ENCODE results near the gene LCE5A. TPM values are rescaled to one million over a fixed set of nuclear protein-coding genes. Genes with fewer than 3 reads are reported as not detected.

LCE5A gene
- total RNA-seq, 2 experiments from 2014 or later = not detected

GRCh38 chr1:152537496-152537895, 26.9 kb downstream of the LCE5A start:
- no peaks in the 10 kb centered on the region for H4K20me1 ChIP-seq (ENCODE audit: insufficient read depth, low read length)
- H3K9me2 ChIP-seq (ENCODE audit: insufficient read depth, low read length) = no peaks in the 10 kb centered on the region
- no peak overlapping the region for H3K4me3 ChIP-seq (ENCODE audit: low read depth, low read length, poor library complexity, severe bottlenecking)
- H3K9me3 ChIP-seq (ENCODE audit: low read length) = no peaks in the 10 kb centered on the region
- no peak for DNase-seq (ENCODE audit: low spot score)
- H3K4me2 ChIP-seq (ENCODE audit: low read length) = no peak overlapping the region
- no TSS peak for BruUV-seq (replicated peaks)
- intact Hi-C loops (cut with micrococcal nuclease; ENCODE audit: unreplicated experiment) = no loop called here
- CTCF ChIA-PET (ENCODE audit: unreplicated experiment) = no interaction called here
- POLR2A ChIA-PET = no interaction called here
- H3K36me3 ChIP-seq (ENCODE audit: insufficient read depth, low read length) = no peaks in the 10 kb centered on the region
- no peaks in the 10 kb centered on the region for H3K79me2 ChIP-seq (ENCODE audit: insufficient read depth, low read depth, low read length)
- no peak for TF ChIP-seq CTCF (conservative IDR thresholded peaks at IDR 0.05; ENCODE audit: low read length)
- TF ChIP-seq EZH2phosphoT487 (IDR thresholded peaks at IDR 0.05; ENCODE audit: borderline replicate concordance, low read depth, low read length) = no peak
- no peak overlapping the region for H2AFZ ChIP-seq (ENCODE audit: low read length)
- no peak overlapping the region for H3K27ac ChIP-seq (ENCODE audit: low read depth, low read length, poor library complexity, severe bottlenecking)
- no peaks in the 10 kb centered on the region for H3K4me1 ChIP-seq (ENCODE audit: insufficient read depth, low read length, poor library complexity, severe bottlenecking)

- BruUV-seq (replicated peaks) = no TSS peak
- intact Hi-C loops (cut with micrococcal nuclease; ENCODE audit: unreplicated experiment) = no loop called here
Measured at GRCh38 chr1:152539901-152540300, 29.3 kb downstream of the LCE5A start.

GRCh38 chr1:152543820-152544219, 33.2 kb downstream of the LCE5A start:
- intact Hi-C loops (cut with micrococcal nuclease; ENCODE audit: unreplicated experiment) = no loop called here
- Histone ChIP-seq H3K27ac (ENCODE audit: low read depth, low read length, poor library complexity, severe bottlenecking) (no peak overlapping the region), H3K9me3 (ENCODE audit: low read length) (no peaks in the 10 kb centered on the region), H3K9me2 (ENCODE audit: insufficient read depth, low read length) (no peaks in the 10 kb centered on the region), H3K4me3 (ENCODE audit: low read depth, low read length, poor library complexity, severe bottlenecking) (no peak overlapping the region), H3K4me1 (ENCODE audit: insufficient read depth, low read length, poor library complexity, severe bottlenecking) (no peaks in the 10 kb centered on the region), H3K4me2 (ENCODE audit: low read length) (no peak overlapping the region), H3K36me3 (ENCODE audit: insufficient read depth, low read length) (no peaks in the 10 kb centered on the region), H4K20me1 (ENCODE audit: insufficient read depth, low read length) (no peaks in the 10 kb centered on the region), H3K79me2 (ENCODE audit: insufficient read depth, low read depth, low read length) (no peaks in the 10 kb centered on the region), H2AFZ (ENCODE audit: low read length) (no peak overlapping the region)
- no TSS peak for BruUV-seq (replicated peaks)
- ChIA-PET CTCF (ENCODE audit: unreplicated experiment) (no interaction called here), POLR2A (no interaction called here)
- TF ChIP-seq EZH2phosphoT487 (IDR thresholded peaks at IDR 0.05; ENCODE audit: borderline replicate concordance, low read depth, low read length) (no peak), CTCF (conservative IDR thresholded peaks at IDR 0.05; ENCODE audit: low read length) (peak; percentile 64)
- peak; percentile 8 for DNase-seq (ENCODE audit: low spot score)

More at GRCh38 chr1:152539901-152540300, 29.3 kb downstream of the LCE5A start:
- Histone ChIP-seq H3K9me2 (ENCODE audit: insufficient read depth, low read length) (no peaks in the 10 kb centered on the region), H3K4me3 (ENCODE audit: low read depth, low read length, poor library complexity, severe bottlenecking) (no peak overlapping the region), H3K4me1 (ENCODE audit: insufficient read depth, low read length, poor library complexity, severe bottlenecking) (no peaks in the 10 kb centered on the region), H3K36me3 (ENCODE audit: insufficient read depth, low read length) (no peaks in the 10 kb centered on the region), H2AFZ (ENCODE audit: low read length) (no peak overlapping the region), H4K20me1 (ENCODE audit: insufficient read depth, low read length) (no peaks in the 10 kb centered on the region), H3K27ac (ENCODE audit: low read depth, low read length, poor library complexity, severe bottlenecking) (no peak overlapping the region), H3K9me3 (ENCODE audit: low read length) (no peaks in the 10 kb centered on the region), H3K4me2 (ENCODE audit: low read length) (no peak overlapping the region), H3K79me2 (ENCODE audit: insufficient read depth, low read depth, low read length) (no peaks in the 10 kb centered on the region)
- TF ChIP-seq CTCF (conservative IDR thresholded peaks at IDR 0.05; ENCODE audit: low read length) (no peak), EZH2phosphoT487 (IDR thresholded peaks at IDR 0.05; ENCODE audit: borderline replicate concordance, low read depth, low read length) (no peak)
- no peak for DNase-seq (ENCODE audit: low spot score)
- ChIA-PET POLR2A (no interaction called here), CTCF (ENCODE audit: unreplicated experiment) (no interaction called here)

Data from OCI-LY7 (cell line).